Kidney capillary endothelial cell (primary cell): Measurements from ENCODE around the gene DUSP6.

Experiments
- DNase-seq: peaks from one replicate; pipeline ENCODE4 v3.0.0-alpha.2; 2018; ENCODE audit warnings: low spot score

The DUSP6 gene

GRCh38 chr12:89328151-89329030 is 23.9 kb downstream of the DUSP6 start:
- no peak for DNase-seq

- DNase-seq: no peak
These were observed 24.7 kb downstream of the DUSP6 start for GRCh38 chr12:89327486-89328094.

- no peak for DNase-seq
These were observed 25.9 kb downstream of the DUSP6 start for GRCh38 chr12:89326239-89327040.

- DNase-seq: no peak
These were observed 26.8 kb downstream of the DUSP6 start for GRCh38 chr12:89325495-89325894.

GRCh38 chr12:89324437-89324836 is 27.9 kb downstream of the DUSP6 start:
- no peak for DNase-seq

GRCh38 chr12:89323568-89324218 is 28.6 kb downstream of the DUSP6 start:
- DNase-seq: no peak

GRCh38 chr12:89320735-89321134 is 31.6 kb downstream of the DUSP6 start:
- no peak for DNase-seq

GRCh38 chr12:89319606-89320005 is 32.7 kb downstream of the DUSP6 start:
- no peak for DNase-seq

- DNase-seq: no peak
These were observed 33.2 kb downstream of the DUSP6 start for GRCh38 chr12:89319122-89319521.

GRCh38 chr12:89316705-89317139 is 35.6 kb downstream of the DUSP6 start:
- no peak for DNase-seq

- DNase-seq: no peak
These were observed 38.1 kb downstream of the DUSP6 start for GRCh38 chr12:89314060-89314761.

GRCh38 chr12:89311703-89312293 is 40.5 kb downstream of the DUSP6 start:
- DNase-seq: no peak

- no peak for DNase-seq
These were observed 42.5 kb downstream of the DUSP6 start for GRCh38 chr12:89309815-89310214.

GRCh38 chr12:89309440-89309802 is 42.9 kb downstream of the DUSP6 start:
- no peak for DNase-seq

GRCh38 chr12:89307474-89308253 is 44.6 kb downstream of the DUSP6 start:
- no peak for DNase-seq

GRCh38 chr12:89306827-89307473 is 45.4 kb downstream of the DUSP6 start:
- no peak for DNase-seq

GRCh38 chr12:89305373-89305772 is 46.9 kb downstream of the DUSP6 start:
- no peak for DNase-seq

- DNase-seq: no peak
These were observed 52.4 kb downstream of the DUSP6 start for GRCh38 chr12:89299931-89300330.

GRCh38 chr12:89299417-89299816 is 52.9 kb downstream of the DUSP6 start:
- no peak for DNase-seq
